Thoracic aorta (tissue), 2 donors: ENCODE measurements around the gene SUMO4. TPM values are rescaled to one million over a fixed set of nuclear protein-coding genes. Genes with fewer than 3 reads are reported as not detected.

Experiments
- ATAC-seq: fragments of 150-250 bp; one replicate; pipeline ENCODE4 v1.8.0; 2017; ENCODE audit warnings: low read depth; ENCODE audit not compliant: insufficient number of reproducible peaks, low FRiP score
- DNase-seq: peaks from one replicate; pipeline ENCODE4 v3.0.0-alpha.2; 2020; ENCODE audit warnings: low spot score
- H3K27ac ChIP-seq, 2 donors: fragments of 200-600 bp; sonication (generic); 1 replicate in 1 of 2; 2 replicates in 1 of 2; pipeline ENCODE4 v1.5.1; 2016; ENCODE audit warnings: mild to moderate bottlenecking in 2 of 2, moderate library complexity in 2 of 2
- H3K27me3 ChIP-seq: fragments of 200-600 bp; sonication (generic); replicated peaks from 2 replicates; pipeline ENCODE4 v1.6.0; 2016; ENCODE audit warnings: mild to moderate bottlenecking; ENCODE audit not compliant: insufficient read depth
- H3K36me3 ChIP-seq: fragments of 200-600 bp; sonication (generic); one replicate; pipeline ENCODE4 v1.5.1; 2016
- H3K4me1 ChIP-seq, 2 donors: fragments of 200-600 bp; sonication (generic); 1 replicate in 1 of 2; 2 replicates in 1 of 2; pipeline versions ENCODE4 v1.5.1 to v1.6.0; 2016; ENCODE audit warnings: low read depth in 2 of 2, mild to moderate bottlenecking in 1 of 2; ENCODE audit not compliant: control insufficient read depth in 1 of 2
- H3K4me3 ChIP-seq: fragments of 200-600 bp; sonication (generic); 2 replicates; pipeline ENCODE4 v1.5.1; 2016; ENCODE audit warnings: mild to moderate bottlenecking
- H3K9me3 ChIP-seq: fragments of 200-600 bp; sonication (generic); 2 replicates; pipeline ENCODE4 v1.5.1; 2016
- CTCF ChIP-seq: fragments of 200-600 bp; sonication (generic); IDR thresholded peaks from one replicate; pipeline ENCODE4 v1.5.1; 2019; ENCODE audit warnings: antibody characterized with exemption
- total RNA-seq, 2 donors: library from RNA; depleted of rRNA; stranded (reverse); fragments of >200 nt; gene quantifications; one replicate each; pipeline versions ENCODE4 v1.1.0 to v1.2.3, GENCODE V29; 2016

The SUMO4 gene
- total RNA-seq, 2 donors from 2014 or later = 3.2 to 5.6 TPM

GRCh38 chr6:149446791-149447376 lies 46.8 kb downstream of the SUMO4 start:
- H3K9me3 ChIP-seq = no peaks in the 10 kb centered on the region
- H3K36me3 ChIP-seq = no peaks in the 10 kb centered on the region
- H3K27ac ChIP-seq = no peak overlapping the region
- no peak for TF ChIP-seq CTCF
- ATAC-seq = no peak
- no peak for DNase-seq
- H3K27me3 ChIP-seq = no peaks in the 10 kb centered on the region
- H3K4me3 ChIP-seq = no peak overlapping the region
- H3K4me1 ChIP-seq = peaks cover 6 to 15% of the 10 kb centered on the region in 2 donors

- DNase-seq (no peak), ATAC-seq (no peak)
- no peaks in the 10 kb centered on the region for H3K36me3 ChIP-seq
- no peaks in the 10 kb centered on the region for H3K27me3 ChIP-seq
- peaks cover 14 to 25% of the 10 kb centered on the region in 2 donors for H3K4me1 ChIP-seq
- H3K9me3 ChIP-seq = no peaks in the 10 kb centered on the region
- H3K27ac ChIP-seq = no peak overlapping the region
- H3K4me3 ChIP-seq = no peak overlapping the region
- TF ChIP-seq CTCF = no peak
These were observed 48.9 kb downstream of the SUMO4 start for GRCh38 chr6:149448821-149449453.

- no peaks in the 10 kb centered on the region for H3K27me3 ChIP-seq
- no peak overlapping the region for H3K27ac ChIP-seq
- no peaks in the 10 kb centered on the region for H3K9me3 ChIP-seq
- ATAC-seq = no peak
- TF ChIP-seq CTCF = no peak
- peak overlapping the region; percentile 77 for H3K4me3 ChIP-seq
- no peaks in the 10 kb centered on the region for H3K36me3 ChIP-seq
- no peak for DNase-seq
- H3K4me1 ChIP-seq = peaks cover 17 to 34% of the 10 kb centered on the region in 2 donors
These were observed 50.0 kb downstream of the SUMO4 start for GRCh38 chr6:149449831-149450678.

Other genes with a start within 250 kb of the SUMO4 start
- 10 to 100 TPM; 56.0 to 61.7 TPM for gene TAB2, start 82.5 kb upstream of the SUMO4 start, total RNA-seq
- gene ZC3H12D, start 84.8 kb downstream of the SUMO4 start, total RNA-seq = 1 to 10 TPM; 1.9 to 3.8 TPM
- gene PPIL4, start 145.8 kb downstream of the SUMO4 start, total RNA-seq = 10 to 100 TPM; 20.2 to 33.8 TPM
- 10 to 100 TPM; 52.5 to 81.6 TPM for gene GINM1, start 166.1 kb downstream of the SUMO4 start, total RNA-seq
- gene KATNA1, start 248.5 kb downstream of the SUMO4 start, total RNA-seq = 10 to 100 TPM; 15.7 to 37.8 TPM